Neural cell (in vitro differentiated cells): ENCODE measurements around the gene AMBP.

Source experiments
- CTCF ChIP-seq: fragments of 450-650 bp; IDR thresholded peaks from 2 replicates; pipeline ENCODE4 v1.5.1; 2014; ENCODE audit warnings: antibody characterized with exemption, mild to moderate bottlenecking, moderate library complexity; ENCODE audit not compliant: poor library complexity, severe bottlenecking
- EP300 ChIP-seq: fragments of 450-650 bp; conservative IDR thresholded peaks from 2 replicates; pipeline ENCODE4 v1.6.1; 2014; ENCODE audit warnings: antibody characterized with exemption, mild to moderate bottlenecking, moderate library complexity; ENCODE audit not compliant: poor library complexity, severe bottlenecking
- EZH2 ChIP-seq: fragments of 200-600, 300-800 bp; shearing (Covaris generic), sonication (generic); IDR thresholded peaks from 2 replicates; pipeline ENCODE4 v1.6.1; 2014; ENCODE audit warnings: antibody characterized with exemption, low read length, borderline replicate concordance, mild to moderate bottlenecking; ENCODE audit not compliant: insufficient read depth, poor library complexity, severe bottlenecking
- SMC3 ChIP-seq: fragments of 450-650 bp; conservative IDR thresholded peaks from 2 replicates; pipeline ENCODE4 v1.6.1; 2014; ENCODE audit warnings: antibody characterized with exemption, mild to moderate bottlenecking, moderate library complexity; ENCODE audit not compliant: poor library complexity

GRCh38 chr9:114037249-114037648 is 40.9 kb downstream of the AMBP start:
- no peak for TF ChIP-seq SMC3
- no peak for TF ChIP-seq CTCF
- no peak for TF ChIP-seq EP300
- TF ChIP-seq EZH2 = no peak
